ENCODE results near the gene CNTN2.

- no peak for TF ChIP-seq CTCF (IDR thresholded peaks at IDR 0.05)
- no peak for TF ChIP-seq POLR2AphosphoS5 (IDR thresholded peaks at IDR 0.05; ENCODE audit: insufficient read depth in 1 of 2, low read depth in 1 of 2)
Observed at GRCh38 chr1:205073511-205073910, 30.5 kb downstream of the CNTN2 start.
